Transverse colon (tissue), 4 donors: ENCODE measurements around the gene SREK1. TPM values are rescaled to one million over a fixed set of nuclear protein-coding genes. Genes with fewer than 3 reads are reported as not detected.

Experiments used
- DNase-seq: peaks from one replicate; pipeline ENCODE4 v3.0.0-alpha.2; 2019
- H3K27ac ChIP-seq, 4 donors: fragments of 200-600 bp; sonication (generic); 2 replicates each; pipeline ENCODE4 v1.5.1; 2016 to 2018; ENCODE audit warnings: inconsistent platforms in 4 of 4
- H3K27me3 ChIP-seq: fragments of 200-600 bp; sonication (generic); 2 replicates; pipeline ENCODE4 v1.5.1; 2017; ENCODE audit warnings: inconsistent platforms
- H3K36me3 ChIP-seq, 4 donors: fragments of 200-600 bp; sonication (generic); 2 replicates each; pipeline ENCODE4 v1.5.1; 2017 to 2019; ENCODE audit warnings: inconsistent platforms in 4 of 4
- H3K4me1 ChIP-seq, 4 donors: fragments of 200-600 bp; sonication (generic); 2 replicates each; pipeline ENCODE4 v1.5.1; 2017 to 2020; ENCODE audit warnings: inconsistent platforms in 4 of 4
- H3K4me3 ChIP-seq, 4 donors: fragments of 200-600 bp; sonication (generic); 1 replicate in 1 of 4; 2 replicates in 3 of 4; pipeline versions ENCODE4 v1.5.1 to v1.6.1; 2017 to 2019; ENCODE audit warnings: inconsistent platforms in 4 of 4
- H3K9me3 ChIP-seq, 2 donors: fragments of 200-600 bp; sonication (generic); 2 replicates each; pipeline ENCODE4 v1.5.1; 2017 to 2019; ENCODE audit warnings: inconsistent platforms in 2 of 2
- CTCF ChIP-seq, 5 experiments: fragments of 200-600 bp in 3 of 5; fragments of 450-650 bp in 2 of 5; sonication (generic) in 3 of 5; IDR thresholded peaks; 1 replicate in 2 of 5; 2 replicates in 3 of 5; pipeline ENCODE4 v1.5.1; 2016 to 2017; ENCODE audit warnings: antibody characterized with exemption in 5 of 5, inconsistent platforms in 3 of 5, mild to moderate bottlenecking in 2 of 5, moderate library complexity in 1 of 5
- EP300 ChIP-seq: sonication (generic); formaldehyde crosslinking; IDR thresholded peaks from one replicate; pipeline ENCODE4 v1.6.1; 2017; ENCODE audit warnings: antibody characterized with exemption, low read depth
- POLR2A ChIP-seq: fragments of 450-650 bp; IDR thresholded peaks from one replicate; pipeline ENCODE4 v1.6.1; 2016; ENCODE audit warnings: antibody characterized with exemption, mild to moderate bottlenecking, moderate library complexity
- POLR2AphosphoS5 ChIP-seq, 3 donors: sonication (generic); formaldehyde crosslinking; IDR thresholded peaks; one replicate each; pipeline ENCODE4 v1.6.1; 2016; ENCODE audit warnings: antibody characterized with exemption in 3 of 3
- WGBS, 2 donors: methylation state at CpG; one replicate each; pipeline ENCODE4 v1.1.5; 2018; ENCODE audit warnings: low coverage in 1 of 2; 5-methylcytosine and 5-hydroxymethylcytosine counted together
- in situ Hi-C, 4 donors: fragments of 200-750 bp; cut with MboI; loops; one replicate each; pipeline versions ENCODE4 v1.15.0 to v1.15.1; 2017; ENCODE audit warnings: low sequenced_read_pairs in 3 of 4, low pct_ligation_motif_present in 1 of 4, low pct_unique_long_range_greater_than_20kb in 1 of 4
- intact Hi-C: fragments of 100-400 bp; cut with DNase I; formaldehyde crosslinking; loops from one replicate; pipeline ENCODE4 v1.15.1; 2023; ENCODE audit warnings: low total_unique reads
- total RNA-seq, 4 donors: library from RNA; depleted of rRNA; stranded (reverse); fragments of >200 nt; gene quantifications; one replicate each; pipeline ENCODE4 v1.1.0, GENCODE V29; 2016

Gene SREK1
- total RNA-seq, 4 donors from 2014 or later, result 81.6 to 152 (median 129) TPM

- TF ChIP-seq POLR2A (no peak), POLR2AphosphoS5 (IDR thresholded peaks at IDR 0.05) (no peak), EP300 (no peak), CTCF (IDR thresholded peaks at IDR 0.05) (no peak)
- no peaks in the 10 kb centered on the region for H3K27me3 ChIP-seq
- in situ Hi-C loops, result no loop called here
- peaks cover 0 to 65% (median 16%) of the 10 kb centered on the region in 4 donors for H3K36me3 ChIP-seq
- no peak for DNase-seq
- H3K9me3 ChIP-seq, result no peaks in the 10 kb centered on the region
- no peak overlapping the region for H3K4me3 ChIP-seq
- WGBS, 2 donors, result 33 to 64% methylated on average over 1 of the region's 1 CpG
- H3K4me1 ChIP-seq, result no peaks in the 10 kb centered on the region
- no peak overlapping the region for H3K27ac ChIP-seq
- intact Hi-C loops, result no loop called here
These were observed 34.7 kb downstream of the SREK1 start for GRCh38 chr5:66178799-66179198.

DNA sequence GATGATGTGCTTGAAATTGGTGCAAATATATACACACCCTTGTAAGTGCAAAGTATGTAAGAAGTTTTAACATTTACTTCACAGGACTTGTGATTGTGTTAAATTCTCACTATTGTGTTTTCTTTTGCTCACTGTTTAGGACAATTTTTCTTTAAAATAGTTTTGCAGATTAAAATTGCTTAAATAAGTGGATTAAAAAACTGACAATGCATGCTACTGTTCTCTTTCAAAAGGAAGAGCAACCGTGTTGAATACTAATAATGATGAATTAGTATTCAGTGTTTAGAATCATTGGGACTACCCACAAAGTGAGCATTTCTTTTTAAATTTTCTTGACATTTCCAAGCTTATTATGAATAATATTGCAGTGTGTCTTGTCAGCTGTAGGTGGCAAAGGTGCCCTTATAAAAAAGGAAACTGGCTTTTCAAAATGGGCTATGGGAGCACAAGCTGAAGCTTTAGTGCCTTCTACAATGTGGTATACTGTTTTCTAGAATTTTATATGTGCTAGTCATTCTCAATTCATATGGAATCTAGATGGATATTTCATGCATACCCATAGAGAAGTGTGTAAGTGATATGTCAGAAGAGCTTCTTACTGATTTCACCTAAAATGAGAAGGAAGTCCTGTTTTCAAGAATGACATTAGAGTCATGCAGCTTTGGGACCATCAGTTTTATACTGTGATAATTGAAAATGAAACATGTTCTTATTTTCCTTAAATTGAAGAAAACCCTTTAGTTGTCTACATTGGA, 35.4 kb downstream of the SREK1 start:
- in situ Hi-C loops (no loop called here), intact Hi-C loops (no loop called here)
- H3K36me3 ChIP-seq, result peaks cover 0 to 65% (median 16%) of the 10 kb centered on the region in 4 donors
- DNase-seq, result no peak
- H3K4me3 ChIP-seq, result no peak overlapping the region
- H3K4me1 ChIP-seq, result no peaks in the 10 kb centered on the region
- no peak overlapping the region for H3K27ac ChIP-seq
- no peaks in the 10 kb centered on the region for H3K9me3 ChIP-seq
- no peaks in the 10 kb centered on the region for H3K27me3 ChIP-seq
- WGBS, 2 donors, result 57 to 81% methylated on average over 1 of the region's 1 CpG
- TF ChIP-seq POLR2A, result no peak
- no peak for TF ChIP-seq EP300
- TF ChIP-seq POLR2AphosphoS5 (IDR thresholded peaks at IDR 0.05), result no peak

DNA sequence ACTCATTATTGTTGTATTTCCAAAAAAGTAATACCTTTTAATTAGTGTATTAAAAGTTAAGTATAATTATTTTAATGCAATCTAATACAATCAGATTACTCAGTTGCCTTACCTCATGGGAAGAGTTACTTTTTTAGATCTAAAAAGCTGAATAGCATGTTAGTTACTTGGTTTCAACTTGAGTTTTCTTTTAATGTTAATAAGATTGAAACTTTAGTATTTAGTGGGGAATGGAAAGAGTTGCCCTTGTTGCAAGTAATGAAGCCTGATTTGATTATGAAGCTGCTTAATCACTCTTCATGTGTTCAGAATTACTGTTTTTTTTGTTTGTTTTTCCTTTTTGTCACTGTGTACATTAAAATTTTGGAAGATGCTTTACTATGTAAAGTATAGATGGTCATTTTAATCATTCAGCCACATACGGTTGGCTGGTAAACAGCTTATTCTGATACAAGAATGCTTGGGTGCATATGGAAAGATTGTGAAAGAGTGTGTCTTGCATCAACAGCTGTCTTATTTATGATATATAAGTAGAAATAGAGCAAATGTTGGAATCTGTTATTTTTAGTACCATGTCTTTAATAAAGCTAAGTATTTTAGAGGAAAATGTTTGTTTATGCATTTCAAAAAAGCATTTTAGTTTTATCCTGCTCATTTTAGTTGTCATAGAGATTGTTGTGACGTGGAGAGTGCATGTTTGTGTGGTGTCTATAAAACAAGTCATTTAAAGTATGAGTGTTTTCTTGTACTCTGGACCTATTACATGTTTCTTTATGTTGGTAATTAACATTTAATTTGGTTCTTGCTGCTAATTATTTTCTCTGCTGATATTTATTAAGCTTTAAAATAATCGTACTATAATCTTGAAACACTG, 36.4 kb downstream of the SREK1 start:
- intact Hi-C loops (no loop called here), in situ Hi-C loops (no loop called here)
- TF ChIP-seq EP300 (no peak), CTCF (IDR thresholded peaks at IDR 0.05) (no peak), POLR2AphosphoS5 (IDR thresholded peaks at IDR 0.05) (no peak), POLR2A (no peak)
- Histone ChIP-seq H3K4me3 (no peak overlapping the region), H3K9me3 (no peaks in the 10 kb centered on the region), H3K4me1 (no peaks in the 10 kb centered on the region), H3K27me3 (no peaks in the 10 kb centered on the region), H3K36me3 (peaks cover 0 to 57% (median 14%) of the 10 kb centered on the region in 4 donors), H3K27ac (no peak overlapping the region)
- WGBS, 2 donors, result 85 to 88% methylated on average over 3 of the region's 3 CpGs
- no peak for DNase-seq

DNA sequence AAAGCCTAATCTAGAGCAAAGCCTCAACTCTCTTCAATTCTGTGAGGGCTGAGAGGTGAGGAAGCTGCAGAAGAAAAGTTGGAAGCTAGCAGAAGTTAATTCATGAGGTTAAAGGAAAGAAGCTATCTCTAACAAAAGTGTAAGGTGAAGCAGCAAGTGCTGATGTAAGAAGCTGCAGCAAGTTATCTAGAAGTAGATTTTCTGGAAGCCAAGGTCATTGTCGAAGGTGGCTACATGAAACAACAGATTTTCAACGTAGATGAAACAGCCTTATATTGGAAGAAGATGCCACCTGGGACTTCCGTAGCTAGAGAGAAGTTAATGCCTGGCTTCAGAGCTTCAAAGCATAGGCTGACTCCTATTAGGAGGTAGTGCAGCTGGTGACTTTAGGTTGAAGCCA, 42.0 kb downstream of the SREK1 start:
- 77 to 83% methylated on average over 3 of the region's 3 CpGs for WGBS, 2 donors
- H3K4me3 ChIP-seq, result no peak overlapping the region
- intact Hi-C loops (loop anchor here (5.0 kb wide), 1 partner anchor 1541 kb away; no protein-coding TSS in a partner anchor), in situ Hi-C loops (no loop called here)
- no peak for TF ChIP-seq POLR2AphosphoS5 (IDR thresholded peaks at IDR 0.05)
- no peak for TF ChIP-seq POLR2A
- TF ChIP-seq EP300, result no peak
- TF ChIP-seq CTCF (IDR thresholded peaks at IDR 0.05), result no peak
- H3K27ac ChIP-seq, result no peak overlapping the region
- H3K36me3 ChIP-seq, result peaks cover 0 to 22% (median 0%) of the 10 kb centered on the region in 4 donors
- H3K4me1 ChIP-seq, result no peaks in the 10 kb centered on the region
- H3K27me3 ChIP-seq, result no peaks in the 10 kb centered on the region
- no peaks in the 10 kb centered on the region for H3K9me3 ChIP-seq
- no peak for DNase-seq
